GM23248 (cell line): ENCODE measurements around the gene ACSF2. TPM values are rescaled to one million over a fixed set of nuclear protein-coding genes. Genes with fewer than 3 reads are reported as not detected.

ENCODE experiments used
- DNase-seq: peaks from one replicate; pipeline ENCODE4 v3.0.0-alpha.2; 2015
- H2AFZ ChIP-seq: fragments of 200-600 bp; sonication (generic); 2 replicates; pipeline ENCODE4 v1.6.1; 2016; ENCODE audit warnings: antibody characterized with exemption
- H3F3A ChIP-seq: fragments of 200-600 bp; sonication (generic); 2 replicates; pipeline ENCODE4 v1.6.1; 2016; ENCODE audit warnings: mild to moderate bottlenecking, antibody characterized with exemption, mixed run types; ENCODE audit not compliant: insufficient read depth
- H3K27ac ChIP-seq: fragments of 200-600 bp; sonication (generic); 2 replicates; pipeline ENCODE4 v1.5.1; 2016; ENCODE audit warnings: mild to moderate bottlenecking
- H3K27me3 ChIP-seq: fragments of 200-600 bp; sonication (generic); replicated peaks from 2 replicates; pipeline ENCODE4 v1.6.1; 2016; ENCODE audit warnings: mild to moderate bottlenecking; ENCODE audit not compliant: insufficient read depth
- H3K36me3 ChIP-seq: fragments of 200-600 bp; sonication (generic); 2 replicates; pipeline ENCODE4 v1.6.1; 2016; ENCODE audit warnings: low read depth, mild to moderate bottlenecking
- H3K4me1 ChIP-seq: fragments of 200-600 bp; sonication (generic); 2 replicates; pipeline ENCODE4 v1.6.1; 2016; ENCODE audit warnings: mild to moderate bottlenecking; ENCODE audit not compliant: insufficient read depth
- H3K4me2 ChIP-seq: fragments of 200-600 bp; sonication (generic); one replicate; pipeline ENCODE4 v1.6.1; 2016; ENCODE audit warnings: mild to moderate bottlenecking; ENCODE audit not compliant: unreplicated experiment
- H3K4me3 ChIP-seq: fragments of 200-600 bp; sonication (generic); 2 replicates; pipeline ENCODE4 v1.5.1; 2016; ENCODE audit warnings: mild to moderate bottlenecking
- H3K79me2 ChIP-seq: fragments of 200-600 bp; sonication (generic); 2 replicates; pipeline ENCODE4 v1.6.1; 2016; ENCODE audit warnings: mild to moderate bottlenecking; ENCODE audit not compliant: insufficient read depth
- H3K9ac ChIP-seq: fragments of 200-600 bp; sonication (generic); 2 replicates; pipeline ENCODE4 v1.6.1; 2016; ENCODE audit warnings: mild to moderate bottlenecking
- H3K9me2 ChIP-seq: fragments of 200-600 bp; sonication (generic); 2 replicates; pipeline ENCODE4 v1.6.1; 2016; ENCODE audit warnings: mixed run types, mild to moderate bottlenecking, moderate library complexity; ENCODE audit not compliant: insufficient read depth
- H3K9me3 ChIP-seq: fragments of 200-600 bp; sonication (generic); one replicate; pipeline ENCODE4 v1.6.1; 2017; ENCODE audit warnings: low read depth
- H4K20me1 ChIP-seq: fragments of 200-600 bp; sonication (generic); 2 replicates; pipeline ENCODE4 v1.6.0; 2016; ENCODE audit not compliant: insufficient read depth
- EZH2 ChIP-seq: fragments of 200-600 bp; sonication (generic); IDR thresholded peaks from 2 replicates; pipeline ENCODE4 v1.6.1; 2018; ENCODE audit warnings: antibody characterized with exemption, mild to moderate bottlenecking; ENCODE audit not compliant: insufficient read depth, poor library complexity, severe bottlenecking
- EZH2phosphoT487 ChIP-seq: fragments of 200-600 bp; sonication (generic); IDR thresholded peaks from 2 replicates; pipeline ENCODE4 v1.6.1; 2018; ENCODE audit warnings: antibody characterized with exemption, moderate library complexity, mild to moderate bottlenecking, low read depth; ENCODE audit not compliant: insufficient read depth
- WGBS, 2 experiments: methylation state at CpG; one replicate each; pipeline ENCODE4 v1.1.6; 2015 to 2017; ENCODE audit warnings: low lambda C conversion rate in 2 of 2, low coverage in 1 of 2; ENCODE audit errors: missing lambda C conversion rate in 2 of 2; 5-methylcytosine and 5-hydroxymethylcytosine counted together
- in situ Hi-C: fragments of 300-500 bp; cut with MboI; formaldehyde crosslinking; loops from 2 replicates; pipeline ENCODE4 v1.15.0; 2020
- polyA plus RNA-seq: library from polyadenylated mRNA; unstranded; fragments of >200 nt; fragmentation: Nextera tagmentation; extraction: Ambion mirVana; gene quantifications from 2 replicates; pipeline ENCODE4 v1.2.1, GENCODE V29; 2016
- total RNA-seq: library from RNA; depleted of rRNA; stranded (reverse); fragments of >200 nt; shearing (Covaris generic); gene quantifications from 2 replicates; pipeline ENCODE4 v1.2.3, GENCODE V29; 2014

Gene ACSF2
- total and polyA plus RNA-seq, 2 experiments from 2014 or later: 3.7 to 8.6 TPM

DNA sequence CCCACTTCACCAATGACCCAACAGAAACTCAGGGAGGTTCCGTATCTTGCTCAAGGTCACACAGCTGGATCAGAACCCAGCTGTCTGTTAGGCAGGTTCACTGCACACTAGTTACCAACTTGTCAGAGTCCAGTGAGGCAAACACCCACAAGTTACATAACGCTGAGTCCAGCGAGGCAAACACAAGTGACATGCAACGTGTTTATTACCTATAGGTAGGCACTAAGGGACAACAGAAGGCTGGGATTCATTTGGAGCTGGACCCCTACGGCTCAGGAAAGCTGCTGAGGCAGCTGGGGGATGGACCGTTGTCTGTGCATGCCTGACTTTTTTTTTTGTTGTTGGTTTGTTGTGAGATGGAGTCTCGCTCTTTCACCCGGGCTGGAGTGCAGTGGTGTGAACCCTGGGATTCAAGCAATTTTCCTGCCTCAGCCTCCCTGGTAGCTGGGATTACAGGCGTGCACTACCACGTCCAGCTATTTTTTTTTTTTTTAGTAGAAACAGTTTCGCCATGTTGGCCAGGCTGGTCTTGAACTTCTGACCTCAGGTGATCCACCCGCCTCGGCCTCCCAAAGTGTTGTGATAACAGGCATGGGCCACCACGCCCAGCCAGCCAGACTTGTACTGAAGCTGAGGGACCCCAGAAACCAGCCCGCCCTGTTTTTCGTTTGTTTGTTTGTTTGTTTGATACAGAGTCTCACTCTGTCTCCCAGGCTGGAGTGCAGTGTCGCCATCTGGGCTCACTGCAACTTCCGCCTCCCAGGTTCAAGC, 50.7 kb downstream of the ACSF2 start:
- H3K27ac ChIP-seq: no peak overlapping the region
- no peaks in the 10 kb centered on the region for H3K36me3 ChIP-seq
- H3K9ac ChIP-seq: no peak overlapping the region
- H4K20me1 ChIP-seq: no peaks in the 10 kb centered on the region
- no peak overlapping the region for H3K4me2 ChIP-seq
- no peak overlapping the region for H3K4me3 ChIP-seq
- no peaks in the 10 kb centered on the region for H3K27me3 ChIP-seq
- WGBS, 2 experiments: 56 to 57% methylated on average over 18 of the region's 18 CpGs
- no peak for DNase-seq
- H3K4me1 ChIP-seq: no peaks in the 10 kb centered on the region
- TF ChIP-seq EZH2phosphoT487 (no peak), EZH2 (no peak)
- peaks cover 18% of the 10 kb centered on the region for H3K79me2 ChIP-seq
- no peak overlapping the region for H2AFZ ChIP-seq
- in situ Hi-C loops: loop anchor here (25.0 kb wide), 1 partner anchor 111 kb away; no protein-coding TSS in a partner anchor
- peaks cover 29% of the 10 kb centered on the region for H3F3A ChIP-seq
- no peaks in the 10 kb centered on the region for H3K9me3 ChIP-seq
- H3K9me2 ChIP-seq: no peaks in the 10 kb centered on the region

DNA sequence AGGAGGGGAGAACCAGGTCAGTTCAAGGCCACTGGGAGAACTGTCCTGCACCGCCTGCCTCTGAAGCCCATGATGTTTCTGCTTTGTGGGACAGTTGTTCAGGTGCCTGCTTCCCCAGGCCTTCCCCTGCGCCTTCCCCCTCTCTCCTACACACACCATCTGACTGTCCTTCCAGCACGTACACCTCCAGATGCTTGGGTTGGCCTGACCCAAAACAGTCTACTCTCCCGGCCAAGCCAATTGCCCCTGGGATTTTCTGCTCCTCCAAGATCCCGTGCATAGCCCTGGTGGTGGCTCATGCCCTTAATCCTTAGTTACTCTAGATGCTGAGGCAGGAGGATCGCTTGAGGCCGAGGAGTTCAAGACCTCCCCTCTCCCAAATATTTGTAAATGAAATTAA, 52.0 kb downstream of the ACSF2 start:
- H2AFZ ChIP-seq: peak overlapping the region; percentile 87
- H3K9ac ChIP-seq: peak overlapping the region; percentile 82
- H3K9me3 ChIP-seq: no peaks in the 10 kb centered on the region
- no peaks in the 10 kb centered on the region for H4K20me1 ChIP-seq
- no peaks in the 10 kb centered on the region for H3K36me3 ChIP-seq
- 78 to 86% methylated on average over 7 of the region's 7 CpGs for WGBS, 2 experiments
- H3K79me2 ChIP-seq: peaks cover 18% of the 10 kb centered on the region
- DNase-seq: no peak
- TF ChIP-seq EZH2phosphoT487: no peak
- no peak for TF ChIP-seq EZH2
- peak overlapping the region; percentile 91 for H3K4me2 ChIP-seq
- H3F3A ChIP-seq: peaks cover 33% of the 10 kb centered on the region
- H3K9me2 ChIP-seq: no peaks in the 10 kb centered on the region
- in situ Hi-C loops: loop anchor here (25.0 kb wide), 1 partner anchor 109 kb away; no protein-coding TSS in a partner anchor
- peaks cover 5% of the 10 kb centered on the region for H3K4me1 ChIP-seq
- H3K4me3 ChIP-seq: peak overlapping the region; percentile 88; the same call in 1 of the 2 replicates
- no peaks in the 10 kb centered on the region for H3K27me3 ChIP-seq
- H3K27ac ChIP-seq: peak overlapping the region; percentile 67

DNA sequence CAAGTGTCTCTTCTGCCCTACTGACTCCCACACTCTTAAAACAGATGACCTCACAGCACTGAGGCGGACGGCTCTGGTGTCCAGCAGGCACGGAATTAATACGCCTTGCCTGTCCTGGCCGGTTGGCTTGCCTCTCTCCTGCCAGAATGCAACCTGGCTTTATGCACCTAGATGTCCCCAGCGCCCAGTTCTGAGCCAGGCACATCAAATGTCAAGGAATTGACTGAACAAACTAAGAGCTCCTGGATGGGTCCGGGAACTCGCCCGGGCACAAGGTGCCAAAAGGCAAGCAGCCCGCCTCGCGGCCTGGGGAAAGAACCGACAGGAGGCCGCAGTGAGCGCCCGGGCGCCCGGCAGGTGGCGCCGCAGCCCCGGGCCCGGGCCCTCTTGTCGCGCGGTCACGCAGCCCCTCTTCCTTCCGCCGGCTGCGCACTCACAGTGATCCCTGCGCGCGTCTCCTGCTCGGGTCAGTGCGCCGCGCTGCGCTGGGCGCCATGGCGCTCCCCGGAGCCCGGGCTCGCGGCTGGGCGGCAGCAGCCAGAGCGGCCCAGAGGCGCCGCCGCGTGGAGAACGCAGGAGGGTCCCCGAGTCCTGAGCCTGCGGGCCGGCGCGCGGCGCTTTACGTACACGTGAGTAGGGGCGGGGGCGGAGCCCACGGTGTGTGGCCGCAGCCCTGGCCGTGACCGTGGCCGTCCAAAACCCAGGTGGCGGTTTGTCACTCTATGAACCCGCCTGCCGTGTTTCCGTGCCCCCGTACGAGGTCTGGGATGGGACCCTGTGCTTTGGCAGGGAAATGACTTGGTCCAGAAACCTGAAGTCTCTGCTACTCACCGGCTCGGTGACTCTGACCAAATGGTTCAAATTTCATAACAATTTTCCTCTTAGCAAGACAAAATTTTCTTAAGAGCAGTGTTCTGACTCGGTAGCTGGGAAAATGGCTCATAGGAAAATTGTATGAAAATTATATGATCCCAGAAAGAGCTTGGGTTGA, 52.7 kb downstream of the ACSF2 start, which contains the start of gene RSAD1:
TSS of gene RSAD1 (plus strand) at position 470 of the 991 bp plus-strand sequence. CDS start at position 495, 25 bp downstream.
- Histone ChIP-seq H3K36me3 (no peaks in the 10 kb centered on the region), H3F3A (peaks cover 33% of the 10 kb centered on the region), H3K79me2 (peaks cover 18% of the 10 kb centered on the region), H3K4me2 (peak within 1 kb of the TSS; percentile 91), H3K27me3 (no peaks in the 10 kb centered on the region), H3K27ac (peak within 1 kb of the TSS; percentile 67), H3K4me1 (peaks cover 8% of the 10 kb centered on the region), H4K20me1 (no peaks in the 10 kb centered on the region), H3K9me2 (no peaks in the 10 kb centered on the region), H3K9ac (peak within 1 kb of the TSS; percentile 82), H3K9me3 (no peaks in the 10 kb centered on the region), H3K4me3 (peak within 1 kb of the TSS; percentile 88), H2AFZ (peak within 1 kb of the TSS; percentile 87)
- in situ Hi-C loops: loop anchor here (25.0 kb wide), 1 partner anchor 109 kb away; no protein-coding TSS in a partner anchor
- WGBS, 2 experiments: 2 to 3% methylated on average over 41 to 70 of the region's 75 CpGs
- peak; percentile 94 for DNase-seq
- TF ChIP-seq EZH2phosphoT487 (no peak), EZH2 (no peak)
